ENCODE measurements around the gene ANGPTL7.

ANGPTL7 gene

GRCh38 chr1:11238311-11238710 is 49.2 kb downstream of the ANGPTL7 start:
- Histone ChIP-seq H3K4me2 (ENCODE audit: low read depth, low read length) (no peak overlapping the region), H3K27me3 (replicated peaks; ENCODE audit: insufficient read depth, low read length) (no peaks in the 10 kb centered on the region), H2AFZ (ENCODE audit: low read length) (no peak overlapping the region), H3K4me3 (ENCODE audit: low read length) (no peak overlapping the region), H3F3A (ENCODE audit: insufficient read depth, low read length) (no peaks in the 10 kb centered on the region), H3K9me3 (replicated peaks; ENCODE audit: insufficient read depth, low read length) (no peaks in the 10 kb centered on the region), H3K36me3 (replicated peaks; ENCODE audit: insufficient read depth, low read length) (peaks cover 3% of the 10 kb centered on the region; the same call in 1 of the 2 replicates), H3K79me2 (ENCODE audit: low read length) (no peaks in the 10 kb centered on the region), H3K9ac (ENCODE audit: low read length) (no peak overlapping the region), H3K27ac (ENCODE audit: low read length) (no peak overlapping the region), H4K20me1 (ENCODE audit: insufficient read depth, low read length) (0 out of 2 replicates have a peak, but pooled peaks cover 3% of the 10 kb centered on the region), H3K4me1 (ENCODE audit: low read length) (no peaks in the 10 kb centered on the region), H3K9me2 (replicated peaks; ENCODE audit: insufficient read depth, low read length) (no peaks in the 10 kb centered on the region)
- TF ChIP-seq, protein P1, sequence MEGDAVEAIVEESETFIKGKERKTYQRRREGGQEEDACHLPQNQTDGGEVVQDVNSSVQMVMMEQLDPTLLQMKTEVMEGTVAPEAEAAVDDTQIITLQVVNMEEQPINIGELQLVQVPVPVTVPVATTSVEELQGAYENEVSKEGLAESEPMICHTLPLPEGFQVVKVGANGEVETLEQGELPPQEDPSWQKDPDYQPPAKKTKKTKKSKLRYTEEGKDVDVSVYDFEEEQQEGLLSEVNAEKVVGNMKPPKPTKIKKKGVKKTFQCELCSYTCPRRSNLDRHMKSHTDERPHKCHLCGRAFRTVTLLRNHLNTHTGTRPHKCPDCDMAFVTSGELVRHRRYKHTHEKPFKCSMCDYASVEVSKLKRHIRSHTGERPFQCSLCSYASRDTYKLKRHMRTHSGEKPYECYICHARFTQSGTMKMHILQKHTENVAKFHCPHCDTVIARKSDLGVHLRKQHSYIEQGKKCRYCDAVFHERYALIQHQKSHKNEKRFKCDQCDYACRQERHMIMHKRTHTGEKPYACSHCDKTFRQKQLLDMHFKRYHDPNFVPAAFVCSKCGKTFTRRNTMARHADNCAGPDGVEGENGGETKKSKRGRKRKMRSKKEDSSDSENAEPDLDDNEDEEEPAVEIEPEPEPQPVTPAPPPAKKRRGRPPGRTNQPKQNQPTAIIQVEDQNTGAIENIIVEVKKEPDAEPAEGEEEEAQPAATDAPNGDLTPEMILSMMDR (IDR thresholded peaks at IDR 0.05; ENCODE audit: low read length), result no peak
- no peak for TF ChIP-seq EZH2 (optimal IDR thresholded peaks at IDR 0.05; ENCODE audit: low read depth, low read length)
- TF ChIP-seq EZH2phosphoT487 (IDR thresholded peaks at IDR 0.05; ENCODE audit: low read length), result no peak
- no peak for DNase-seq

GRCh38 chr1:11245248-11245647 is 56.1 kb downstream of the ANGPTL7 start:
- H3K27me3 ChIP-seq (replicated peaks; ENCODE audit: insufficient read depth, low read length), result no peaks in the 10 kb centered on the region
- H4K20me1 ChIP-seq (ENCODE audit: insufficient read depth, low read length), result 0 out of 2 replicates have a peak, but pooled peaks cover 3% of the 10 kb centered on the region
- H3K4me1 ChIP-seq (ENCODE audit: low read length), result no peaks in the 10 kb centered on the region
- no peak overlapping the region for H3K9ac ChIP-seq (ENCODE audit: low read length)
- peaks cover 3% of the 10 kb centered on the region; the same call in 1 of the 2 replicates for H3K36me3 ChIP-seq (replicated peaks; ENCODE audit: insufficient read depth, low read length)
- no peaks in the 10 kb centered on the region for H3K9me2 ChIP-seq (replicated peaks; ENCODE audit: insufficient read depth, low read length)
- H3F3A ChIP-seq (ENCODE audit: insufficient read depth, low read length), result no peaks in the 10 kb centered on the region
- no peak overlapping the region for H3K4me3 ChIP-seq (ENCODE audit: low read length)
- no peaks in the 10 kb centered on the region for H3K9me3 ChIP-seq (replicated peaks; ENCODE audit: insufficient read depth, low read length)
- TF ChIP-seq, protein P1 (IDR thresholded peaks at IDR 0.05; ENCODE audit: low read length), result no peak
- TF ChIP-seq EZH2 (optimal IDR thresholded peaks at IDR 0.05; ENCODE audit: low read depth, low read length) (no peak), EZH2phosphoT487 (IDR thresholded peaks at IDR 0.05; ENCODE audit: low read length) (no peak)
- H3K27ac ChIP-seq (ENCODE audit: low read length), result no peak overlapping the region
- H2AFZ ChIP-seq (ENCODE audit: low read length), result no peak overlapping the region
- H3K79me2 ChIP-seq (ENCODE audit: low read length), result no peaks in the 10 kb centered on the region
- H3K4me2 ChIP-seq (ENCODE audit: low read depth, low read length), result no peak overlapping the region
- DNase-seq, result peak; percentile 7
